Effector CD4-positive, alpha-beta T cell (primary cell): ENCODE data around the gene C16orf96.

Source experiments
- DNase-seq: peaks from one replicate; pipeline ENCODE4 v3.0.0-alpha.2; 2020

The C16orf96 gene

DNA sequence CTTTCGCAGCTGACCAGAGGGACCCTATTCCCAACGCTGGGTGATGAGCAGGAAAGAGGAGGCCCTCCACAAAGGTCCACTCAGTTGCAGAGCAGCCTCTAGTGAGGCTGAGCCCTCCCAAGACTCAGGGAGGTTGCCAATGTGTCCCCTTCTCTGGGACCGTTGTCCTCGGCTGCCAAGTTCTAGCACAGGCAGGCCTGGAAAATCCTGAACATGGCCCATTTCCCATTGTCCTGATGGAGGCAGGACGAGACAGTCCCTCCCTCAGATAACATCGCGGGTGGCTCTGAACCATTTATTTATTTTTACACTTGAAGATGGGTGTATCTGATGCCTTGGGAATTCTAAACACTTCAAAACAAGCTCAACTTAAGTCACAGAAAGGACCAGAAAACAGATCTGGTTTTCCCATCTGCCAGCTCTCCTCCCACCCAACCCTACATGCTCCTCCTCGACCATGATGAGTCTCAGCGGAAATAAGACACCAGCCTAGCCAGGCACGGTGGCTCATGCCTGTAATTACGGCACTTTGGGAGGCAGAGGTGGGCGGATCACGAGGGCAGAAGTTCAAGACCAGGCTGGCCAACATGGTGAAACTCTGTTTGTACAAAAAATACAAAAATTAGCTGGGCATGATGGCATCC, 30.4 kb upstream of the C16orf96 start:
- DNase-seq, result no peak

DNA sequence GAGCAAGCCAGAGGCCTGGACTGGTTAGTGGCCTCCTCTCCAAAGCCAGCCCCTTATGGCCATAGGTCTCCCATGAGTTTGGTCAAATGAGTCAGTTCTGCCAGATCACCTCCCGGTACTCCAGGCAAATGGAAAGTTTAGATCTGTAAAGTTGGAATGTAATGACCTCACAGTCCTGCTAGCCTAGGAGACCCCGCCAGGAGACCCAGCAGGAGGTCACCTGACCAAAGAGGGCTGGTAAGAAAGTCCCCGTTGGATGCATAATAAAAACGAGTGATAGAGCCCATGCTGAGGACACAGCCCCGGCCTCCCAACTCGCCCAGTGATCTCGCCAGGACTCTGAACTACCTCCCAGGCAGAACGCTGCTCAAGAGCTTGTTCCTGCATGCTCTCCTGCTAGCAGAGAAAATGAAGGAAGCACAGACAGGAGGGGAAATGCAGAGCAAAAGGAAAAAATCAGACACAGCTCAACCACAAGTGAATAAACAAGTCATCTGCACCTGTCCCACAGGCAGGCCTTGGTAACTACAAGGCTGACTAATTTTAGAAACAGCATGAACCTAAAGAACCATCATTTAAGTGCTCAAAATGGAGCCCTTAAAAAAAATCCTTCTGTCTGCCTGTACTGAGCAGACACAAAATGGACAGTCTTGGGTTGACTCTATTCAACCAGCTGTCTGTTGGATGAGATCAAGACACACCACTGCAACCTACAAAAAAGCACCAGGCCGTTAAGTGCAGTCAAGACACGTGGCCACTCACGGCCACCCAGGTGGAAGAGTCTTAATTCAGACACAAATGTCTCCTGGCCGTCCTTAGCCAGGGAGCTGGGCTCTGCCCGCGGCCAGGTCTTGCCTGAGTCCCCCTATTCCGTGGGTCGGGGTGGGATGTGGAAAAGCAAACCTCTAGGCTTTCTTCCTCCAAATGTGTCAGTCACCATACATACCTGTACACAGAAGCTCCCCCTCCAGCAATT, 26.8 kb upstream of the C16orf96 start:
- no peak for DNase-seq

DNA sequence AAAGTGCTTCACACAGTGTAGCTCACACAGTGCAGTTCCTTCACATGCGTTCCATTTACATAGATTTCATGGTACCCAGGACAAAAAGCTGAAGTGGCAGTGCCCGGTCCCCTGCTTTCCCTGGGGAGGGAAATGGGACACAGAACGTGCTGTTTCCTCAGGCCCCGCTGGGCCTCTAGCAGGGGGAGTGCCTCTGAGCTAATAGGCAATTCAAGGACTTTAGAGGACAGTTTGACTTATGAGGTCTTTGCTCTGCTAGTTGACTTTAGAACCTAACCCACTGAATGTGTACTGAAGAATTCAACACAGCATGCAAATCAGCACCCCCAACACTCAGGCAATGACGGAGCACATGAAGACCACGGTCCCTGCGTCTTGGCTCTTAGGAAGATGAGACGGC, 24.3 kb upstream of the C16orf96 start:
- DNase-seq, result no peak

DNA sequence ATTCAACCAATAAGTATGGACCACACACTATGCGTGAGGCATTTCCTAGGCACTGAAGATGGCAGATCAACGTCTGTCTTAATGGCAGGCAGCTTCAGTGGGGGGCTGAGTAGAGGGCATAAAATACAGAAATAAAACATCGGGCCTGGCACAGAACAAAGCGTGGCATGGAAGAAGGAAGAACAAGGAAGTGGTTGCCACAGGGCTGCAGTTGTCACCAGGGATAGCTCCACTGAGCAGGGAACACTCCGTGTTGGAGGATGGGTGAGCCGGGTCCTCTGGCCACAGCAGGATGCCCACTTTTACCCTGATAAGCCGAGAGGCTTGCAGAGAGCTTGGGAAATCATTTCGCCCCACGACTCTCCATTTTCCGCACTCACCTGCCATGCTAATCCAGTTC, 23.9 kb upstream of the C16orf96 start:
- DNase-seq, result no peak

DNA sequence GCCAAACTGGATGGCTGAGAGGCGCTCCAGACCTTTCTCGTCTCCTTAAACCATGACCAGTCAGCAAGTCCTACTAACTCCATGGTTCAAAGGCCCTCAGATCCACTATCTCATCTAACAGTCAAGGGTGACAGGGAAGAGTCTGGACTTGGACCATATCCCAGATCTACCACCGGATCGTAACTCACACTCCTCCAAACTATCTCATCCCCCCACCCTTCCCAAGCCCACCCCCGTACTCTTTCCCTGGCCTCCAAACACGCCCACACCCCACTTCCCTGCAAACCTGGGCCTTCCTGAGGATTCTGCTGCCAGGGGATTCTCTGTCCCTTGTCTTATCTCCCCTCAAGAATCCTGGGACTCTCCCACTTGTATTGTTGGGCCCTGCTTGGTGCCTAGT, 22.6 kb upstream of the C16orf96 start:
- no peak for DNase-seq

DNA sequence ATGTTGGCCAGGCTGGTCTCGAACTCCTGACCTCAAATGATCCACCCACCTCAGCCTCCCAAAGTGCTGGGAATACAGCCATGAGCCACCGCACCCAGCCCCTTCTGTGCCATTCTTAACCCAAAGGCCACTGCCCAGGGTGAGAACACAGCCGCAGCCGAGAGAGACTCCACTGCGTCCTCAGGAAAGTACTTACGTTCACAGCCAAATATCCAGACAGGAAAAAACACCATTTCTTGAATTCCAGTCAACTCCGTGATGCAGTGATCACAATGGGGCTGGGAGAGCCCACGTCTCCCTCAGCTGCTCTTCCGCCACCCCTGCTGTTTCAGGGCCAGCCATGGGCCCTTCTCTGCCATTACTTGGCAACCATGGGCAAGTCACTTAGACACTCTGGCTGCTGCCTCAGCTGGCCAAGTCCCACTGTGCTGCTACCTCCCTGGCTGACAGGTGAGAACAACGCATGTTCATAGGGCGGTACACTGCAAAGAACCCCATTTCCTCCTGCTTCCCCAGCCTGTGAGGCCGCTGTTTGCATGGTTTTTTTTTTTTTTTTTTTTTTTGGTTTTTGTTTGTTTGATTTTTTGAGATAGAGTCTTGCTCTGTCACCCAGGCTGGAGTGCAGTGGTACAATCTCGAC, 21.9 kb upstream of the C16orf96 start:
- no peak for DNase-seq

DNA sequence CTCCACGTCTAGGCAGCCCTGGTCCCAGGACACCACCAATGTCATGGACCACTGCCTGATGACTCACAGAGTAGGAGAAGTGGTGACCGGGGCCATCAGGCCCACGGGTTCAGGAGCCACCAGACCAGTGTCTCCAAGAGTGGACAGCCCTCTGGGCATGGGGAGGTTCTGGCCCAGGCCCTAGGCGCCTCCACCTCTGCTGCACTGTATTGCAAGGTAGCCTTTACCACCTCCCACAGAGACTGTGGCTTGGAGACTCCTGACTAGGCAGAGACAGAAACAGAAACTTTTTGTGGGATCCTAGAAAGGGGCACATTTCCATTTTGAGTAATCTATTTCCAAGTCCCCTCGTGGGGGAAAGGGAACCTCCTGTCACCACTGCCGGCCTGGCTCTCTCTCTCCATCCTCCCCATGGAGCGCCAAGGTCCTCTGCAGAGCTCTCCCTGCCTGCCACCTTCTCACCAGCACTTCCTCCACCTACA, 20.5 kb upstream of the C16orf96 start:
- no peak for DNase-seq

DNA sequence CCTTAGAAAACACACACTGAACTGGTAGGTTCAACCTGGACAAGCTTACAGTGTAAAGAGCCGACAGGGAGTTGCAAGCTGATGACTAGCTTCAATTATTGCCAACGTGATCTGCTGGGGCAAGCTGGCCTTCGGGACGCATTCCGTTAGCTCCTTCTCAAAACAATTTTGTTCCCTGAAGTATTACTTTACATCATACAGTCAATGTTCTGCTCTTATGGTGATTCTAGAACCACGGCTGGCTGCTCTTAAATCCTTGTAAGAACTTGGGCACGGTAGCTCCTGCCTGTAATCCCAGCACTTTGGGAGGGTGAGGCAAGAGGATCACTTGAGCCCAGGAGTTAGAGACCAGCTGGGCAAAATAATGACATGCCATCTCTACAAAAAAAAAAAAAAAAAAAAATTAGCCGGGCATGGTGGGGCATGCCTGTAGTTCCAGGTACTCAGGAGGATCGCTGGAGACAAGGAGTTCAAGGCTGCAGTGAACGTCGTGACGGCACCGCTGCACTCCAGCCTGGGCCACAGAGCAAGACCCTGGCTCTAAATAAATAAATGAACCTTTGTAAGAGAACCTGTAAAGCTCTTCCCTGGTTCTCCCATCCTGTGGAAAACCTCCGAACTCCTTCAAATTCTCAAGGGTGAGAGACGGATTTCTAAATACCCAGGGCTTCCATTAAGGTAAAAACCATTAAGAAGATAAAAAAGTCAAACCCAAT, 19.6 kb upstream of the C16orf96 start:
- DNase-seq, result no peak

DNA sequence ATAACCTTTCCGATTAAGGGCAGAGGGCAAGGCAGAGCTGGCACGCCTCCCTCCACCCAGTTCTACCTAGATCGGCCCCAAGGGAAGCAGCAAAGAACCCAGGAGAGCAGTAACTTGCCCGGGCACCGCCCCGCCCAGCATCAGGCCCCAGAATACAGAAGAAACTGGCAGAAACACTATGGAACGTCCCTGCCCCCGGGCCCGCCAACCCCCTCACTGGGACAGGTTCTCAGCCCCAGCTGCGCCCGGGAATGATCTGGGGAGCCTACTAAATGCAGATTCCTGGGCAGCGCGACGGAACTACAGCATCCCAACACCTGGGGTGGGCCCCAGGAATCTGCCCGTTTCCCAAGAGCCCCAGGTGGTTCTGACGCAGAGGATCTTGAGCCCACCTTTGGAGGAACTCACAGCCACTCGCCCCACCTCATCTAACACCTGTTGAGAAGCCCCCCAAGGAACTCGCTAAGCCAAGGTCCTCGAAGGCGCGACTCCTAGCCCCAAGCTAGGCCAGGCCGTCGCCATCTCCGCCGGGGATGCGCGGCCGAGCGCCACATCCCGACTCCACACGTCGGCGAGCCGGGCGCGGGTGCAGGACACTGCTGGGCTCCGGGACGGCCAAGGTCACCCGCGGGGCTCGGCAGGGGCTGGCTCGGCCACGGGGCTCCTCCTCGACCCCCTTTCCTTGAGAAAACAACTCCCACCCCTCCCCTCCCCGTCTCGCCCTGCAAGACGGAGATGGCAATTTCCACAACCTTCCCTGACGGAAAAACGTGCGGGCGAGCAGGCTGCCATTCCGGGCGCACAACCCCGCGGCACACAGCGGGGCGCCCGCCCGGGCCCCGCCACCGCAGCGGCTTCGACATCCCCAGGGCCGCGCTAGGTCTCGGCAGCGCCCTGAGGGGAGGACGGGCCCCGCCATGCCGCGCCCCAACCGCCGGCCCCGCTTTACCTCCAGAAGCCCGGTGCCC, 18.5 kb upstream of the C16orf96 start:
- no peak for DNase-seq

DNA sequence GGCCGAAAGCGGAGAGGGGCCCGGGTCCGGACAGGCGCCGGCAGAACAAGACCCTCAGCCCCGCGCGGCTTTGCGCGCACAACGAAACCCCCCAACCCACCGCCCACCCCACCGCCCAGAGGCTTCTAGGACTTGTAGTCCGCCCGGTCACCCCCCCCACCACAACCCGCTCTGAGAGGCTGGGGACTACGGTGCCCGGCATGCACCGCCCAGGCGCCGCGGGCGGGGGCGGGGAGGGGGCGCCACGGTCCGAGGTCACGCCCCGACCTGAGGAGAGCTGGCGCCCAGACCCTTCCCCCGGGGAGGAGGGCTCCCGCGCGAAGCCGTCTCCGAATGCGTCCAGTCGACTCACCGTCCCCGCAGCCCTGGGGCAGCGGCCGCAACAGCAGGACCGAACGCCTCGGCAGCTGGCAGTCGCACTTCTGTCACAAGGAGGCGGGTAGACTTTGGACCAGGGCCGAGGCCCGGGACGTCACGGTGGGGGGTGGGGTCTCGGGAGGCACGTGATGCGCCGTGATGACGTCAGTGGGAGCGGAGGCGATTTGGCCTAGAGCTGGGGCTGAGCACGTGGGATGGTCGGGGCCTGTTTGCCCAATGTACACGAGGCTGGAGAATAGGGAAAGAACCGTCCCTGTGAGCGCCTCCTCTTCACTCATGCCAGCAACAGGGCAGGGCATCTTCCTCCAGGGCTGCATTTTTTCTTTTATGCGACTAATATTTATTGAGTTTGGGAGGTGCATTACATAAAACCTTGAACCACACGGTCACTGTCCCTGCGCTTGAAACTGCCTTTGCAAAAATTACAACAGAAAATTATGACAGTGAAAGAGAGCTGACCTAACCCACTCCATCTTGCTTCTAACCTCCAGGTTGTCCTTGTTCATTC, 17.5 kb upstream of the C16orf96 start, which contains the start of gene CDIP1:
TSS of gene CDIP1 (minus strand) at position 424 of the 886 bp plus-strand sequence. CDS start 24,643 bp downstream, outside the sequence.
- DNase-seq, result peak; percentile 88

DNA sequence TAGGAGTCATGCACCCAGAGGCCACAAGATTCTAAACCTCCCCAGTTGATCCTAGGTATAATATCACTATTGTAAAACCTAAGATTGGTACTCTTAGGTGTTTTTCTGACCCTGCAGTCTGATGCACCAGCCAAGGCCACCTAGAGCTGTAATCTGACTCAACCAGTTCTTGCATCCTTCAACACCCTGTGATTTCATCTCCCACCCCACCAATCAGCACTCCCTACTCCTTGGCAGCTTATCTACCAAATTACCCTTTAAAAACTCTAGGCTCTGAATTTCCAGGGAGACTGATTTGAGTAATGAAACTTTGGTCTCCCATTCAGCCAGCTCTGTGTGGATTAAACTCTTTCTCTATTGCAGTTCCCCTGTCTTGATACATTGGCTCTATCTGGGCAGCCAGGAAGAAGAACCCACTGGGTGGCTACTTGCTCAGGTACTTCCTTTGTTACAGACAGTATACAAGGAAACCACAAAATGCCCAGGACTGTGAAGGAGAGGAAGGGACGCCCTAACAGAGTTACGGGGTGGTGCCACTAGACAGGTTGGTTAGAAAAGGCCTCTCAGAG, 16.3 kb upstream of the C16orf96 start:
- no peak for DNase-seq

DNA sequence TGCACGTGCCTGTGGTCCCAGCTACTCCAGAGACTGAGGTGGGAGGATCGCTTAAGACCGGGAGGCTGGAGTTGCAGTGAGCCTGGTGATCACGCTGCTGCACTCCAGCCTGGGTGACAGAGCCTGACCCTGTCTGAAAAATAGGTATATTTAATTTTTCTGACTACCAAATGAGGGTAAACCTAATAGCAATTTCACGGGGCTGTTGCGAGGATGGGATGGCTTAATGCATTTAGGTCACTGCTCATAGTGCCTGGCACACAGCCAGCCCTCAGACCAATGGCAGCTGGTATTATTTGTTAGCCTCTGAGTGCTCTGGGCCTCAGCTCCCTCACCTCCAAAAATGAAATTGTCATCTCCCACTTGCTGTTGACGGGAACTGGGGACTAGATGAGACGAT, 11.7 kb upstream of the C16orf96 start:
- DNase-seq, result no peak

DNA sequence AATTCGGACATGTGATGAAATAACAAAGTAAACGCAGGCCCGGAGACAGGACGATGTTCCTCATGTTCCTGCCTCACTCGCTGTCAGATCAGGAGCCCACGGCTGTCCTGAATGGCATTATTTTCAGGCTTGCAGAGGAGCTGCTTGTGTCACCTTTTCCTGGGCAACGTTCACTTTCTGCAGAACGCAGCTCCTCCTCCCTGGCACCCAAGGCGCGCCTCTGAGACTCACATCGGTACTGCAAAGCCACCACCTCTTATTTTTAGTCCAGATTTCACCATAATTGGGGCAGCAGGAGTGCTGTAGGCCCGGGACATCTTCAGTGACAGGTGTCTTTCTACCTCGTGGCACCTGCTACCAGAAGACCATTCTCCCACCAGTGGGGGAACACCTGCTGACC, 8.0 kb upstream of the C16orf96 start:
- no peak for DNase-seq

DNA sequence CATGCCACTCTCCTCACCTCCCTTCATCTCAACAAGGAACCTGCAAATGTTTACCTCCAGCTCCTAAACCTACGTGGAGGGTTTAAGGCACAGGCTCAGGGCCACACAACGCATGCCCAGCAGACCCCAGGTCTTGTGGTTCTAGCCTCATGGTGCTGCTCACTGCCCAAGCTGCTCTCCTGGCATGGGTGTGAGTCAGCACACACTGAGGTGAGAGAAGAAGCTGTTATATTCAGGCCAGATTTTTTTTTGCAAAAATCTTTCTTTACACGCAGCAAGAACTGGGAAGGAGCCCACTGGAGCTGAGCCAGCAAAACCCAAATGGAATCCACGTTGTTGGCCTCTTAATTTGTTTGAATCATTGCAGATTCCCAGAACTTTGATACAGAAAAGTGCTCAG, 5.5 kb upstream of the C16orf96 start:
- DNase-seq, result no peak

DNA sequence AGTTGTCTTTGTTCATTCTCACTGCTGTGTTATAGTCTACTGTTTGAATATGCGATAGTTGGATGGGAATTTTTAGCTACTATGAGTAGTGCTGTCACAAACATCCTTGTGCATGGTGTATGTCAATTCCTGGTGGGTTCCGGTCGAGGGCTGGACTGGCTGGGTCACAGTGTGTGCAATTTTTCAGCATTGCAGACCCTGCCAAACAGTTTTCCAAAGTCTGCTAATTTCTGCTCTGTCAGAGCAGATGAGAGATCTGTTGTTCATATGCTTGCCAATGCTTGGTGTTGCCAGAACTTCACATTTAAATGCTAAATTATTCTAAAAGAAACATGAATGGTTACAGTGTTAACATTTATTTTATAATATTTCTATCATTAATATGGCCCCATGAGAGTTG, 3.6 kb upstream of the C16orf96 start:
- no peak for DNase-seq

DNA sequence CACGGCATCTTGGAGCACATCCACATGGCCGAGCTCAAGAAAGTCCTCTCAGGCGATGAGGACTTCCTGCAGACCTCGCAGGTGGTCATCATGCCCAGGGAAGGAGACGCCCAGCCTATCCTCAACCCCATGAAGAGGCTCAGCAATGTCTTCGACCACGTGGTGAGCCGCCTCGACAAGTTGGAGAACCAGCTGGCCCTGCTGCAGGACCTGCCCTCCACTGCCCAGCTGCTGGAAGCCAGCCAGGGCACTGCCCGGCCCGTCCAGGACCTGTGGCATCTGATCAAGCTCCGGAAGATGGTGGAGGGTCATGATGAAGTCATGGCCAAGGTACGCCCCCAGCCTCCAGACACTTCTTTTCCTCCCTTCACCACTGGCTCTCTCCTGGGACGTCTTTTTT, 440 bp downstream of the C16orf96 start:
- DNase-seq, result no peak

DNA sequence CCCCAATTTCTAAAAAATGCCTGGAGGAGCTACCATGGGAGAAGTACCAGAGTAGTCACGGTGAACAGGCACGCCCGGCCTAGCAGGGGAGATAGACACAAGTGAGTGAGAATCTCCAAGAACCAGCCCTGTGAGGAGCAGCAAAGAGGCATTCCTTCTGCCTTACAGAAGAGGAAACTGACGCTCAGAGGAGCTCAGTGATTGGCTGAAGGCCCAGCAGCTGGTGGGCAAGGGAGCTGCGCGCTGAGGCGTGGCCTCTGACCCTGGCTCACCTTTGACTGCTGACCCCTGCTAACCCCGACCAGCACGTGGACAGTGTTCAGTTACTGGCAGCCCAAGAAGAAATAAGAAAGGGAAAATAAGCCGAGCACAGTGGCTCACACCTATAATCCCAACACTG, 1.8 kb downstream of the C16orf96 start:
- DNase-seq, result no peak

DNA sequence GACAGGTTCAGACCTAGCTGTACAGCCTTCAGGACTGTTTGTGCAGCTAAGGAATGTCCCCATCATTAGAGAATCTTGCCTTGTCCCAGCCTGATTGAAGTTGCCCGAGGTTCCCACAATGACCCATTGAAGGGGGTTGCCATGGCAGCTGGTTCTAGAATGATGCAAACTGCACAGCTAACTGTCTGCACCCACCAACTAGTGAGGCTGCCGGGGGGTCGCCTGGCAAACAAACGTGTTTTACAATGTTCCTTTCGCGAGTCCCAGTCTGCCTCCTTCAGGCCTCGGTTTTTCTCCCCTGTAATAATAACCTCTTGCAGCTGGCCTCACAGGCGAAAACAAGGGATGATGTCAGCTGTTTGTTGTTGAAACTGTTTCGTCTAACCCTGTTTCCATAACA, 5.5 kb downstream of the C16orf96 start:
- no peak for DNase-seq

DNA sequence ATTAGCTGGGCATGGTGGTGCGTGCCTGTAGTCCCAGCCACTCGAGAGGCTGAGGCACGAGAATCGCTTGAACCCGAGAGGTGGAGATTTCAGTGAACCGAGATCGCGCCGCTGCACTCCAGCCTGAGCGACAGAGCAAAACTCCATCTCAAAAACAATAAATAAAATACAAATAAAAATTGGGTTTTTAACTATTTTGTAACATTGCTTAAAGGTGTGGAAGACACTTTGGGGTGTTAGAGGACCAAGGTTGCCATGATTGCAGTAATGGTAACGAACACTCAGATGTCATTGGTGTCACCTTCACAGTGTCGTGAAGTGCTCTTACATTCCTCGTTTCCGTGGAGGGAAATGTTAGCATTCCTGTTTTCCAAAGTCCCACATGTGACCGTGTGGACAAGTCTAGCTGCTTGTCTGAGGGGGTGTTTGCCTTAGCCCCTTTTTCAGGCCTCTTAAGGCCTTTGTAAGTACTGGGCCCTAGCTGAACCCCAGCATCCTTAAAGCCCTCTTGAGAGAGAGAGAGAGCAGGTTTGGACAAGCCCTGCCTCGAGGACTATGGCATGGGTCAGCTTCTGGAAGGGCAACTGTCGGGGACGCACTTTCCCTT, 8.6 kb downstream of the C16orf96 start:
- no peak for DNase-seq

DNA sequence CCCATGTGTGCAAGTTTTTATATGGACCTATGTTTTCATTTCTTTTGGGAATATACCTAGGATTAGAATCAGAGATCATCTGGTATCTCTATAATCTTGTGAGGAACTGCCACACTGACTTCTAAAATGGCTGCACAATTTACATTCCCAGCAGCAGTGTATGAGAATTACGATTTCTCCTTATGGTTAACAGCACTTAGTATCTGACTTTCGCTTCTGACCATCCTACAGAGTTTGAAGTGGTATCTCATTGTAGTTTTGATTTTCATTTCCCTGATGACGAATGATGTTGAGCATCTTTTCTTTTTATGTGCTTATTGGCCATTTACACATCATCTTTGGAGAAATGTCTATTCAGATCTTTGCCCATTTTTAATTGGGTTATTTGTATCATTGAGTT, 10.0 kb downstream of the C16orf96 start:
- no peak for DNase-seq
